ENCODE results near the gene CORO2A. TPM values are rescaled to one million over a fixed set of nuclear protein-coding genes. Genes with fewer than 3 reads are reported as not detected.

The CORO2A gene
- total and polyA plus RNA-seq, 2 of the 13 experiments (the other 11 are each of a cell fraction or from before 2014, with no cell fraction given), result 14.4 to 15.3 TPM

GRCh38 chr9:98074115-98074990 is 118.1 kb downstream of the CORO2A start:
- FAIRE-seq (no peak), ATAC-seq (peak; percentile 73), DNase-seq (ENCODE audit: low spot score) (peak; percentile 36)
- BruUV-seq (replicated peaks), result no TSS peak
- Histone ChIP-seq H3K4me1 (ENCODE audit: insufficient read depth, low read length) (peaks cover 42% of the 10 kb centered on the region), H3K9ac (ENCODE audit: insufficient read depth, low read depth, low read length) (no peak overlapping the region), H2AFZ (ENCODE audit: low read length) (no peak overlapping the region), H3K27ac (ENCODE audit: extremely low read length, insufficient read depth, low read length) (peak overlapping the region; percentile 29), H3K27me3 (ENCODE audit: control insufficient read depth in 1 of 2, insufficient read depth in 2 of 2, low read length in 2 of 2) (no peaks in the 10 kb centered on the region), H3K36me3 (replicated peaks in 1 of 2; ENCODE audit: control insufficient read depth in 1 of 2, insufficient read depth in 2 of 2, low read length in 2 of 2) (peaks cover 13 to 31% of the 10 kb centered on the region in 2 experiments), H3K4me3 (replicated peaks in 1 of 3; ENCODE audit: insufficient read depth in 1 of 3, low read depth in 2 of 3, low read length in 3 of 3) (no peak overlapping the region), H3K4me2 (ENCODE audit: low read depth, low read length) (no peak overlapping the region; the same call in 1 of the 2 replicates), H4K20me1 (ENCODE audit: insufficient read depth, low read length) (peaks cover 8% of the 10 kb centered on the region; the same call in 1 of the 2 replicates), H3K9me3 (ENCODE audit: low read length) (no peaks in the 10 kb centered on the region), H3K79me2 (ENCODE audit: insufficient read depth, low read length) (peaks cover 22% of the 10 kb centered on the region)
- 36% methylated on average over 11 of the region's 13 CpGs for WGBS (ENCODE audit: low lambda C conversion rate)
- intact Hi-C loops (cut with micrococcal nuclease; ENCODE audit: unreplicated experiment), result loop anchor here (1.0 to 5.0 kb wide), 3 partner anchors 18 to 189 kb away; partner anchors contain the start of gene NANS
- POLR2A ChIA-PET, result interaction anchor here (1.0 to 1.9 kb wide), 2 partner anchors 16 to 18 kb away, joined by 3 to 6 read pairs; partner anchors contain the start of gene NANS
- CTCF ChIA-PET (ENCODE audit: low intra/inter-chr PET ratio, low total read pairs), result interaction anchor here (1.7 to 2.1 kb wide), 2 partner anchors 131 to 189 kb away, joined by 7 to 14 read pairs; no protein-coding TSS in a partner anchor
- in situ Hi-C loops (cut with HindIII; ENCODE audit: extremely low pct_ligation_motif_present, low pct_unique_long_range_greater_than_20kb), result no loop called here
- TF ChIP-seq CENPX (CRISPR knock-in tag; IDR thresholded peaks at IDR 0.05) (no peak), ZNF451 (CRISPR knock-in tag; IDR thresholded peaks at IDR 0.05) (no peak), ZNF687 (CRISPR knock-in tag; IDR thresholded peaks at IDR 0.05) (no peak; the same call in 1 of the 2 replicates), NR2C2 (CRISPR knock-in tag; IDR thresholded peaks at IDR 0.05; ENCODE audit: borderline replicate concordance) (no peak), KMT2A (CRISPR knock-in tag; IDR thresholded peaks at IDR 0.05) (0 out of 2 replicates have a peak, but pooled peaks have one; percentile 24), ZNF772 (CRISPR knock-in tag; IDR thresholded peaks at IDR 0.05) (no peak), MBNL3 (CRISPR knock-in tag; conservative IDR thresholded peaks at IDR 0.05) (no peak), ZFP90 (CRISPR knock-in tag; IDR thresholded peaks at IDR 0.05; ENCODE audit: borderline replicate concordance) (no peak), ZIK1 (CRISPR knock-in tag; IDR thresholded peaks at IDR 0.05; ENCODE audit: borderline replicate concordance, low read depth) (no peak), BCL6 (CRISPR knock-in tag; IDR thresholded peaks at IDR 0.05) (no peak), SNRNP70 (IDR thresholded peaks at IDR 0.05; ENCODE audit: low read depth, low read length) (no peak)
- TF ChIP-seq, protein P1, sequence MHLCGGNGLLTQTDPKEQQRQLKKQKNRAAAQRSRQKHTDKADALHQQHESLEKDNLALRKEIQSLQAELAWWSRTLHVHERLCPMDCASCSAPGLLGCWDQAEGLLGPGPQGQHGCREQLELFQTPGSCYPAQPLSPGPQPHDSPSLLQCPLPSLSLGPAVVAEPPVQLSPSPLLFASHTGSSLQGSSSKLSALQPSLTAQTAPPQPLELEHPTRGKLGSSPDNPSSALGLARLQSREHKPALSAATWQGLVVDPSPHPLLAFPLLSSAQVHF (CRISPR knock-in tag; IDR thresholded peaks at IDR 0.05), result no peak
- TF ChIP-seq, protein P2, sequence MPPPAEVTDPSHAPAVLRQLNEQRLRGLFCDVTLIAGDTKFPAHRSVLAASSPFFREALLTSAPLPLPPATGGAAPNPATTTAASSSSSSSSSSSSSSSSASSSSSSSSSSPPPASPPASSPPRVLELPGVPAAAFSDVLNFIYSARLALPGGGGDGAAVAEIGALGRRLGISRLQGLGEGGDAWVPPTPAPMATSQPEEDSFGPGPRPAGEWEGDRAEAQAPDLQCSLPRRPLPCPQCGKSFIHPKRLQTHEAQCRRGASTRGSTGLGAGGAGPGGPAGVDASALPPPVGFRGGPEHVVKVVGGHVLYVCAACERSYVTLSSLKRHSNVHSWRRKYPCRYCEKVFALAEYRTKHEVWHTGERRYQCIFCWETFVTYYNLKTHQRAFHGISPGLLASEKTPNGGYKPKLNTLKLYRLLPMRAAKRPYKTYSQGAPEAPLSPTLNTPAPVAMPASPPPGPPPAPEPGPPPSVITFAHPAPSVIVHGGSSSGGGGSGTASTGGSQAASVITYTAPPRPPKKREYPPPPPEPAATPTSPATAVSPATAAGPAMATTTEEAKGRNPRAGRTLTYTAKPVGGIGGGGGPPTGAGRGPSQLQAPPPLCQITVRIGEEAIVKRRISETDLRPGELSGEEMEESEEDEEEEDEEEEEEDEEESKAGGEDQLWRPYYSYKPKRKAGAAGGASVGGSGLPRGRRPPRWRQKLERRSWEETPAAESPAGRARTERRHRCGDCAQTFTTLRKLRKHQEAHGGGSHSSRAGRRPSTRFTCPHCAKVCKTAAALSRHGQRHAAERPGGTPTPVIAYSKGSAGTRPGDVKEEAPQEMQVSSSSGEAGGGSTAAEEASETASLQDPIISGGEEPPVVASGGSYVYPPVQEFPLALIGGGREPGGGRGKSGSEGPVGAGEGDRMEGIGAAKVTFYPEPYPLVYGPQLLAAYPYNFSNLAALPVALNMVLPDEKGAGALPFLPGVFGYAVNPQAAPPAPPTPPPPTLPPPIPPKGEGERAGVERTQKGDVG (CRISPR knock-in tag; IDR thresholded peaks at IDR 0.05; ENCODE audit: borderline replicate concordance), result no peak

All from HepG2 (cell line).